ENCODE results near the gene C12orf56.
"Not testable (repeated sequence)": the region's sequence is repeated elsewhere in the genome, so short reads cannot be mapped to it uniquely, and the experiment has no call there.

Gene C12orf56

DNA sequence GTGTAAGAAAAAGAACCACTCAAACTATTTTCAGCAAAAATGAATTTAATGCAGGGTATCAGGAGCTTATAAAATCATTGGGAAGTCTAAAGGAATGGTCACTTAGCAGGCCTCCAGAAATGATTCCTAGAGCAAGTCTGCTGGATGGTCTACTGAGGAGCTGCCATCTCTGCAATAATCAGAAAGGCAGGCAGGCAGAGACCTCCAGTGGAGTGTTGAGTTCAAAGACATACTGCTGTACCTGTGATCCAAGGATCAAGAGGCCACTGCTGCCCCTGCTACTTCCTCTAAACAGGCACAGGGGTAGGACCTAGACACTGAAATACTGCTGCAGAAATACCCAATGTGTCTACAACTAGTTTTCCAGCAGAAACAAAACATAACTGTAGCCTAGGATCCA lies 154.0 kb downstream of the C12orf56 start:
- no peak for DNase-seq (ENCODE audit: low spot score)

DNA sequence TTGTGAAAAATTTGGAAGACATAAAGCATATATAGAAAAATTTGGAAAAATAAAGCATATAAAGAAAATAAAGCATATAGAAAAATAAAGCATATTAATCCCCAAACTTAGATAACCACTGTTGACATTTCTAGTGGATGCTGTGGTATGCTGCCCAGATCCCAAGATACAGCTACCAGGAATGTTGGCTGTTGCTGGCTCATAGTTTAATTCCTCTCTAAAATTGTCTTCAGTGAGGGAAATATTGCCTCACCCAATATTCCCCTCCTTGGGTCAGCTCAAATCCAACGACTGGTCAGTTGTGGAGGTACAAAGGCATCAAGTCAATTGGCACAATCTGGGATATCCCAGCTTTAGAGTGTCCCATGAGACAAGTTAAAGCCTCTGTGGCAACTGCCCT lies 158.4 kb downstream of the C12orf56 start:
- DNase-seq (ENCODE audit: low spot score): no peak

DNA sequence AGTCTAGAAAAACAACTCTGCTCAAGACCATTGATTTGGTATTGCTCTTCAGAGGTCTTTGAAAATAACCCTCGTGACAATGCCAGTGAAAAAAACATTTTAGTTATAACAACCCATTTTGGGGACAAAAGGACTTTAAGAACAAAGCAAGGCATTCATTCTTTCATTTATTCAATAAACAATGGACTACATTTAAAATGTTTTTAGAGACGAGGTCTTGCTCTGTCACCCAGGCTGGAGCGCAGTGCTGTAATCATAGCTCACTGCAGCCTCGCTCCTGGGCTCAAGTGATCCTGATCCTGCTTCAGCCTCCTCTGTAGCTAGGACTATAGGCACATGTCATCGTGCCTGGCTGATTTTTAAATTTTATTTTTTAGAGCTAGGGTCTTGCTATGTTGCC lies 160.8 kb downstream of the C12orf56 start:
- no peak for DNase-seq (ENCODE audit: low spot score)

DNA sequence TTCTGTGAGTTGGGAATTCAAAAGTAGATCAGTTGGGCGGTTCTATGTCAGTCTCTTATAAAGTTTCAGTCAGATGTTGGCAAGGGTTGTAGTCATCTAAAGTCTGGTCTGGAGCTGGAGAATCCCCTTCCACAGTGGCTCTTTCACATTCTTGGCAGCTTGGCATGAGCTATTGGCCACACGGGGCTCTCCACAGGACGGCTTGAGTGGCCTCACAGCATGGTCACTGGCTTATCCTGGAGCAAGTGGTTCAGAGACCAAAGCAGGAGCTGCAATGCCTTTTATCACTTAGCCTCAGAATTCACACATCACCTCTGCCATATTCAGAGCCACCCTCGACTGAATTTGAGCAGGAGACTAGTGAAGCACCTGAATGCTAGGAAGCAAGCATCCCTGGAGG lies 161.3 kb downstream of the C12orf56 start:
- DNase-seq (ENCODE audit: low spot score): no peak

DNA sequence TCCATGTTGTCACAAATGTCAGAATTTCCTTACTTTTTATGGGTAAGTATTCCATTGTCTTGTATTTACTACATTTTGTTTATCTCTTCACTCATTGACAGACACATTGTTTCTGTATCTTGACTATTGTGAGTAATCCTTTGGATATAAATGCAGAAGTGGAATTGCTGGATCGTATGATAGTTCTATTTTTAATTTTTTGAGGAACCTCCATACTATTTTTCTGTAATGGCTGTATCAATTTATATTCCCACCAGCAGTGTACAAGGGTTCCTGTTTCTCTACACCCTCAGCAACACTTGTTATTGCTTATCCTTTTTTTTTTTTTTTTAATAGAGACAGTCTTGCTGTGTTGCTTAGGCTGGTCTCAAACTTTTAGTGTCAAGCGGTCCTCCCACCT lies 164.9 kb downstream of the C12orf56 start:
- no peak for DNase-seq (ENCODE audit: low spot score)

DNA sequence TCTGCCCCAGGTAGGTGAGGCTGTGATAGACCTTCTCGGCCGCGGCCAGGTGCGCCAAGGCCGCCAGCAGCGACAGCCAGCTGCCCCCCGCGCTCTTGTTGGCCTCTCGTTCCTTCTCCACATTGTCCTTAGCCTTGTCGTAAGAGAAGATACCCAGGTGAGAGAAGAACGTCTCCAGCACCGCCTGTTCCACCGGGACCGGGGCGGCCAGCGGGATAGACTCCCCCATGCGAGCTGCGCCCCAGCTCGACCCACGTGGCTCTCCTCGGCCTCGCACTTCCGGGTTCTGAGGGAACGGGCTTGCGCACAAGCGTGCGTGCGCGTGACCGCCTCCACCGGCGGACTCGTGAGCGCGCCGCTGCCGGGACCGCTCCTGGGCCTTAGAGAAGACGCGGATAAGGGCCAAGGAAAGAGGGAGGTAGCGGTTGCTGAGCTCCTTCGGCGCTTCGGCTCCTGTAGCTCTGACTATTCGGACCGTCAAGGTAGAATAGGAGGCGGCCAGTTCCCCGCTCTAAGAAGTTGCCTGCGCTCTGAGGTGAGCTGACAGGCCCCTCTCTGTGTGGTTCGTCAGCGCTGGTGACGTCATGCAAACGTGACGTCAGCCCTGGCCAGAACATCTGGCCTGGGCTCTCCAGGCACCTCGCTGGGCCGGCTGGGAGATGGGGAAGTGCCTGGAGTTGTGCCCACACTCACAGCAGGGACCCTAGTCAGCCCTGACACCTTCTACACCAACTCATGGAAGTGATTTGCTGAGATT lies 168.4 kb downstream of the C12orf56 start, which contains the start of gene KICS2:
KICS2 (minus strand) TSS at position 288 of the 757 bp plus-strand sequence; CDS start at position 229, 59 bp downstream.
- DNase-seq (ENCODE audit: low spot score): peak; percentile 88

DNA sequence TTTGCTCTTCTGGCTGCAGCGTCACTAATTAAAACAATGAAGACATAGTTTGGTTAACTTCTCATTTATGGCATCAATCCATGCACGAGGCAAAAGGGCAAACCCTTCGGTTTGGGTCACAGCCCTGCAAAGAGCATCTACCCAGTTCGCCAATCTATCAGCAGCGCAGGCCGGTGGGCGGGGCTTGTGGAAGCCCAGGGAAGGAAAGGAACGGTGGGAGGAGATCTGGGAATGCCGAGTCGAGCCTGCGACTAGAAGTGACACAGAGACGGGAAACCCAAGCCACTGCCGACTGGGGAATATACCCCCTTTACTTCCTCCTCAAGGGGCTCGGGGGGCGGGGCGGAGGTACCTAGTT lies 168.9 kb downstream of the C12orf56 start:
- peak; percentile 48 for DNase-seq (ENCODE audit: low spot score)

DNA sequence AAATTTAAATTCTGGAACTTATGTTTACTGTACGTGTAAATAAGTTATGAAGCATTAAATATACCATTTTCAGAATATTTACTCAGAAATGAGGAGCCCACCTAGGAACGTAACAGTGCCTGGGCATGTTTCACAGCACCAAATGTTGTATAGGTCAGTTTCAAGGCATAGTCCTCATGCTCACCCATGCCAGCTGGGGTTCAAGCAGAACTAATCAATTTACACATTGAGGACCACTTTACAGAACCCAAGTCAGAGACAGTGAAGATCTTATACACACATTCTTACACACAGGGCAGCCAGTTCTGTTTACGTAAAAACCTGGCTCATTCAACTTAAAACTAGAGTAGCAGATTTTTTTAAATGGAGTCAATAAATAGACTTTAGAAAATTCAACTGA lies 170.5 kb downstream of the C12orf56 start:
- DNase-seq (ENCODE audit: low spot score): no peak

DNA sequence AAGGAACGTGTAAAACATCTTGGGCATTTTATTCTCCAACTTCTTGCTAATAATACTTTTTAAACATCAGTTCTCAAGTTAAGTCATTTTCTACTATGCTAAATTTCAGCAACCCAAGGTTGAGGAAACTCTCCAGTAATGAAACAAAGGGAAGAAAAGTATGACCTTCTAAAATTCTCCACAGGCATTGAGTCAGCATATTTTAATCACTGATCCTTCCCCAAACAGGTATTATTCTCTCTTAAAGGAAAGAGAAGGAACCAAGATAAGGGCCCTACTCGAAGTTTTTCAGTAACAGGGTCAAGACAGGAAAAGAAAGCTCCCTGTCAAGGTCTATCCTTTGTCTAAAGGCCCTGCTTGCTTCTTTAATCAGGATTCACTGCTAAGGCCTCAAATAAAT lies 171.4 kb downstream of the C12orf56 start:
- DNase-seq (ENCODE audit: low spot score): no peak

DNA sequence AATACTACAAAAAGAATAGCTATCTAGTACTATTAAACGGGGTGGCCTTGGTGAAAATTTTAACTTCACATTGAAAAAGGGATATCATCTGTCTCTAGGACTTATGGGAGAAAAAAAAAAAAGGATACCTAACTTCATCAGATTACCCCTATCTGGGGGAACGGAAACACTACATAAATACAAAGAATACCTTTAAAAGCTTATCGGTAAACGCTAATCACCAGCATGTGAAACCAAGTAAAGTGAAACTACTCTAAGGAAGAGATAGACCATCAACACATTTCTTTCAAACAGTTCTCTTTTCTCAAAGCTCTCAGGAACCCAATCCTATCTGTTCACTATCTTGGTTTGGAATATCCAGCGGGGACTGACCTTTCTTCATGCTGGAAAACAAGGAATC lies 172.0 kb downstream of the C12orf56 start:
- DNase-seq (ENCODE audit: low spot score): peak; percentile 11

DNA sequence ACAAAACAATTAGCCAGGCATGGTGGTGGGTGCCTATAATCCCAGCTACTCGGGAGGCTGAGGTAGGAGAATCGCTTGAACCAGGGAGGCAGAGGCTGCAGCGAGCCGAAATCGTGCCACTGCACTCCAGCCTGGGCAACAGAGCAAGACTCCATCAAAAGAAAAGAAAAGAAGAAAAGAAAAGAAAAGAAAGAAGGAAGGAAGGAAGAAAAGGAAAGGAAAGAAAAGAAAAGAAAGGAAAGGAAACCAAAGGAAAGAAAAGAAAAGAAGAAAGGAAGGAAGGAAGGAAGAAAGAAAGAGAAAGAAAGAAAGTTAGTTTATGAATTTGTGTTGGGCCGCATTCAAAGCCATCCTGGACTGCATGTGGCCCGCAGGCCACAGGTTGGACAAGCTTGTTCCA lies 172.9 kb downstream of the C12orf56 start:
- not testable (repeated sequence) for DNase-seq (ENCODE audit: low spot score)

DNA sequence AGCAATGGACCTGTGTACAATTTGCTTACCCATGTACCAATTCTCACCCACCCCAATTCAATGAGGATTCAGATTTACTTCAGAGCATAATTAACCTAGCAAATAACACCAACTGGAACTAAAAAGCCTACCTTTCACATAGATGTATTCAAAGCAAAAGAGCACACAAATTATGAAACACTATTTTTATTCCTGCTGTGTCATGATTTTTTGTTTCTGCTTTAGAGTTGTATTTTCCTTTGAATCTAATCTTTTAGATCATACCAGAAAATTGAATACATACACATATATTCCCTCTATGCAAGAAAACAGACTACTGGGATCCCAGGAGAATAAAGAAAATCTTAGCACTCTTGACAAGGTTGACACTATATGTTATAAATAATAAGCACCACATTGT lies 174.3 kb downstream of the C12orf56 start:
- no peak for DNase-seq (ENCODE audit: low spot score)
